ENCODE results near the gene TAS1R1.

DNA sequence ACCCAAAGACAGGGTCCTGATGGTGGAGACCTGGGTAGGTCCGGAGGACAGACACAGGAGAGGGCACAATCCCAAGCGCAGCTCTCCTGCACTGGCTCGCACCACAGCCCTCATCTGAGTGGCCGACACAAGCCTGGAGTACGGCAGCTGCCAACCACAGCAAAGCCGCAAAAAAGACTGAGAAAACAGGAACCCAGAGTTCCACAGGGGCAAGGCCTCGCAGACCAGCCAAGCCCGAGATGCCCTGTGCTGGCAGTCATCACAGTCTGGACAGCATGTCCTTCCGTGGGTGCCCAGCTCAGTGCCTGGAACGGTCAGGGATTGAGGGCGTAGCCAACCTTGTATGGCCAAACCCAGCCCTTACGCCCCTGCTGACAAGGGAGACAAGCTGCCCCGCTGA is 36.1 kb downstream of the TAS1R1 start:
- TF ChIP-seq YY1 (IDR thresholded peaks at IDR 0.05; ENCODE audit: insufficient read depth, insufficient read length), result no peak
- no peak for TF ChIP-seq ZNF274 (IDR thresholded peaks at IDR 0.05; ENCODE audit: low read depth, low read length)
- TF ChIP-seq SUZ12 (IDR thresholded peaks at IDR 0.05; ENCODE audit: extremely low read depth, insufficient read depth, insufficient read length), result no peak
